ENCODE results near the gene RAB27B. TPM values are rescaled to one million over a fixed set of nuclear protein-coding genes. Genes with fewer than 3 reads are reported as not detected.

The RAB27B gene
- polyA plus RNA-seq, 2 of the 4 experiments (the other 2 are of a cell fraction), result 11.0 to 13.2 TPM

DNA sequence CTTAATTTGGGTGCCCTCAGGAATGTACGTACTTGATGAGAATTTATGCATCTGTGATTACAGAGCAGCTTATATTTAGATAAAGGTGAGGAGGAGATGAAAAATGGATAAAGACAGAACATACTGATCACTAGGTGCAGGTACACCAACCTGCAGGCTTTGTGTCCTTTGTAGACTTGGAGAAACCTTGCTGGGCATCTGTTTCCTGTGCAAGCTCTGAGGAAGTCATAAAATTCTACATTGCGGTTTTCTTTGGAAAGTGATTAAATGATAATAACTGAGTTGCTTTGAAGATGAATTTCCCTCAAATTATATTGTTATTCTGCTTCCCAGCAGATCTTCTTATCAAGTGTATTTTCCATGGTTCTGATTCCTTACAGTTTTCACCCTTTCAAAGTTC, 7.7 kb downstream of the RAB27B start:
- Histone ChIP-seq H3K4me2 (no peak overlapping the region), H3K4me1 (peaks cover under 1% of the 10 kb centered on the region; the same call in 1 of the 3 replicates), H3K27ac (no peak overlapping the region), H3K4me3 (no peak overlapping the region), H3K9me3 (peaks cover 9% of the 10 kb centered on the region; the same call in 2 of the 3 replicates)
- CTCF ChIA-PET, result no interaction called here
- ATAC-seq (no peak), DNase-seq (ENCODE audit: low read depth in 1 of 2, low spot score in 1 of 2) (no peak), FAIRE-seq (no peak)
- WGBS (ENCODE audit: missing lambda C conversion rate), result 86% methylated on average over 2 of the region's 2 CpGs
- no peak for TF ChIP-seq FOSL2 (IDR thresholded peaks at IDR 0.05)
- no peak for TF ChIP-seq FOSL2 (CRISPR knock-in tag; IDR thresholded peaks at IDR 0.05)
- TF ChIP-seq, protein P1, sequence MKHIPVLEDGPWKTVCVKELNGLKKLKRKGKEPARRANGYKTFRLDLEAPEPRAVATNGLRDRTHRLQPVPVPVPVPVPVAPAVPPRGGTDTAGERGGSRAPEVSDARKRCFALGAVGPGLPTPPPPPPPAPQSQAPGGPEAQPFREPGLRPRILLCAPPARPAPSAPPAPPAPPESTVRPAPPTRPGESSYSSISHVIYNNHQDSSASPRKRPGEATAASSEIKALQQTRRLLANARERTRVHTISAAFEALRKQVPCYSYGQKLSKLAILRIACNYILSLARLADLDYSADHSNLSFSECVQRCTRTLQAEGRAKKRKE (CRISPR knock-in tag; IDR thresholded peaks at IDR 0.05; ENCODE audit: low read depth), result no peak
- POLR2A ChIA-PET, result no interaction called here

- FAIRE-seq, result no peak
- H3K27ac ChIP-seq, result no peak overlapping the region
- TF ChIP-seq EP300 (IDR thresholded peaks at IDR 0.05), result no peak
- 75% methylated on average over 2 of the region's 2 CpGs for WGBS (ENCODE audit: missing lambda C conversion rate)
- CTCF ChIA-PET, result interaction anchor here (1.2 kb wide), 1 partner anchor 68 kb away, joined by 3 read pairs; no protein-coding TSS in a partner anchor
- H3K9me3 ChIP-seq, result no peaks in the 10 kb centered on the region
- H3K4me2 ChIP-seq, result no peak overlapping the region
- DNase-seq (ENCODE audit: low read depth in 1 of 2, low spot score in 1 of 2), result no peak
- ATAC-seq, result no peak
- POLR2A ChIA-PET, result no interaction called here
- H3K4me3 ChIP-seq, result no peak overlapping the region
- H3K4me1 ChIP-seq, result peaks cover 5% of the 10 kb centered on the region; the same call in 1 of the 3 replicates
Measured at GRCh38 chr18:54843314-54843713, 15.0 kb downstream of the RAB27B start.

DNA sequence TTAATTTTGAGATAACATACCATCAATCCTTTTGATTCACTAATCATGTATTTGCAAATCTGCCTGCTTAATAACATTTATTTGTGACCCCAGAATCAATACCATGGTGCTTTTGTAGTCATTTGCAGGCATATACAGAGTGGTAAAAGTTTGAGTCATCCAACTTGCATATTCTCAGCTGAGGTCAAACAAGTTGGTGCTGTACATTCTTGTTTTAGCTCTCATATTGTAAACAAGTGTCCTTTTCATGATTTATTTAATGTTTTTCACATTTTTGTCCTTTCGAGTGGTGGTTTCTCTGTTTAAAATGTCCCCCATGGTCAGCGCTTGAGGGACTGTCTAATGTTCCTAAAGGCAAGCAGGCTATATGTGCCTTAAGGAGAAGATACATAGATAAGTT, 17.5 kb downstream of the RAB27B start:
- H3K4me3 ChIP-seq, result no peak overlapping the region
- TF ChIP-seq JUN (IDR thresholded peaks at IDR 0.05), result no peak
- H3K4me2 ChIP-seq, result no peak overlapping the region
- no peak overlapping the region for H3K27ac ChIP-seq
- POLR2A ChIA-PET, result no interaction called here
- peaks cover 14% of the 10 kb centered on the region; the same call in 2 of the 3 replicates for H3K4me1 ChIP-seq
- no peak for FAIRE-seq
- no peaks in the 10 kb centered on the region for H3K9me3 ChIP-seq
- DNase-seq (ENCODE audit: low read depth in 1 of 2, low spot score in 1 of 2), result no peak
- WGBS (ENCODE audit: missing lambda C conversion rate), result 40% methylated on average over 2 of the region's 2 CpGs
- no peak for ATAC-seq
- CTCF ChIA-PET, result no interaction called here

DNA sequence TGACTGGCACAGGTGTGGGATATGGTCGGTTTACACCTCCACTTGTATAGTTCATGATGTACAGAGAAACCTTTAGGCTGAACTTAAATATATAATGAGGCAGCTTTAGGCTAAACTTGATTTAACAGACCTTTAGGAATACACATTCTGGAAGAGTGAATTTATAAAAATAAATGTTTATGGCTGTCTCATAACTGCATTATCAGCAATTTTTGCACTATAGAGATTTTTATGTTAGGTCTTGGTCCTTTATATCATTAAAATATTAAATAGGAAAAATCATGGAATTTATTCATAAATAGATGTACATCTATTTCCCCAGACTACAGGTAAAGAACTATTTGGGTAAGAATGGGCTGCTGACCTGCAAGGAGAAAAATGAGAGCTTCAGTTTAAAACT, 19.8 kb downstream of the RAB27B start:
- ATAC-seq, result no peak
- FAIRE-seq, result no peak

GRCh38 chr18:54849683-54850082, 21.4 kb downstream of the RAB27B start:
- Histone ChIP-seq H3K4me1 (peaks cover 14% of the 10 kb centered on the region; the same call in 2 of the 3 replicates), H3K4me3 (no peak overlapping the region), H3K4me2 (no peak overlapping the region), H3K27ac (no peak overlapping the region), H3K9me3 (no peaks in the 10 kb centered on the region)
- no peak for DNase-seq (ENCODE audit: low read depth in 1 of 2, low spot score in 1 of 2)
- no peak for FAIRE-seq
- no peak for ATAC-seq
- ChIA-PET CTCF (interaction anchor here (1.5 kb wide), 1 partner anchor 171 kb away, joined by 4 read pairs; no protein-coding TSS in a partner anchor), POLR2A (no interaction called here)
- TF ChIP-seq JUNB (IDR thresholded peaks at IDR 0.05) (no peak), HOXB5 (CRISPR knock-in tag; IDR thresholded peaks at IDR 0.05) (no peak)
- TF ChIP-seq, protein P2, sequence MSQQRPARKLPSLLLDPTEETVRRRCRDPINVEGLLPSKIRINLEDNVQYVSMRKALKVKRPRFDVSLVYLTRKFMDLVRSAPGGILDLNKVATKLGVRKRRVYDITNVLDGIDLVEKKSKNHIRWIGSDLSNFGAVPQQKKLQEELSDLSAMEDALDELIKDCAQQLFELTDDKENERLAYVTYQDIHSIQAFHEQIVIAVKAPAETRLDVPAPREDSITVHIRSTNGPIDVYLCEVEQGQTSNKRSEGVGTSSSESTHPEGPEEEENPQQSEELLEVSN (IDR thresholded peaks at IDR 0.05; ENCODE audit: borderline replicate concordance, low read depth), result no peak
- WGBS (ENCODE audit: missing lambda C conversion rate), result 45% methylated on average over 2 of the region's 2 CpGs

More for the DNA sequence above, 19.8 kb downstream of the RAB27B start:
- ChIA-PET POLR2A (no interaction called here), CTCF (interaction anchor here (1.5 kb wide), 1 partner anchor 169 kb away, joined by 4 read pairs; no protein-coding TSS in a partner anchor)
- H3K4me3 ChIP-seq, result no peak overlapping the region
- no peak for DNase-seq (ENCODE audit: low read depth in 1 of 2, low spot score in 1 of 2)
- no peak overlapping the region for H3K4me2 ChIP-seq
- H3K27ac ChIP-seq, result no peak overlapping the region
- H3K9me3 ChIP-seq, result no peaks in the 10 kb centered on the region
- peaks cover 14% of the 10 kb centered on the region; the same call in 2 of the 3 replicates for H3K4me1 ChIP-seq
- WGBS (ENCODE audit: missing lambda C conversion rate), result 94% methylated on average over 1 of the region's 1 CpG
- TF ChIP-seq ESRRA (IDR thresholded peaks at IDR 0.05; ENCODE audit: borderline replicate concordance, low read length) (no peak), MAFK (IDR thresholded peaks at IDR 0.05; ENCODE audit: partially characterized antibody) (peak; percentile 88), EP300 (IDR thresholded peaks at IDR 0.05) (no peak)

- Histone ChIP-seq H3K4me1 (peaks cover 11% of the 10 kb centered on the region; the same call in 2 of the 3 replicates), H3K4me2 (no peak overlapping the region), H3K4me3 (no peak overlapping the region), H3K27ac (no peak overlapping the region), H3K9me3 (no peaks in the 10 kb centered on the region)
- no peak for DNase-seq (ENCODE audit: low read depth in 1 of 2, low spot score in 1 of 2)
- POLR2A ChIA-PET, result no interaction called here
- ATAC-seq, result no peak
- TF ChIP-seq, protein P1 (CRISPR knock-in tag; IDR thresholded peaks at IDR 0.05; ENCODE audit: low read depth), result no peak
- TF ChIP-seq, protein P3, sequence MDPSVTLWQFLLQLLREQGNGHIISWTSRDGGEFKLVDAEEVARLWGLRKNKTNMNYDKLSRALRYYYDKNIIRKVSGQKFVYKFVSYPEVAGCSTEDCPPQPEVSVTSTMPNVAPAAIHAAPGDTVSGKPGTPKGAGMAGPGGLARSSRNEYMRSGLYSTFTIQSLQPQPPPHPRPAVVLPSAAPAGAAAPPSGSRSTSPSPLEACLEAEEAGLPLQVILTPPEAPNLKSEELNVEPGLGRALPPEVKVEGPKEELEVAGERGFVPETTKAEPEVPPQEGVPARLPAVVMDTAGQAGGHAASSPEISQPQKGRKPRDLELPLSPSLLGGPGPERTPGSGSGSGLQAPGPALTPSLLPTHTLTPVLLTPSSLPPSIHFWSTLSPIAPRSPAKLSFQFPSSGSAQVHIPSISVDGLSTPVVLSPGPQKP (IDR thresholded peaks at IDR 0.05; ENCODE audit: low read depth, low read length), result no peak
- no peak for TF ChIP-seq ESRRA (IDR thresholded peaks at IDR 0.05; ENCODE audit: borderline replicate concordance, low read length)
- no peak for TF ChIP-seq ZC3H11A (IDR thresholded peaks at IDR 0.05)
- TF ChIP-seq BHLHE40 (IDR thresholded peaks at IDR 0.05; ENCODE audit: low read depth, low read length), result no peak
- no peak for TF ChIP-seq TP53 (CRISPR knock-in tag; IDR thresholded peaks at IDR 0.05)
- TF ChIP-seq ZSCAN20 (CRISPR knock-in tag; IDR thresholded peaks at IDR 0.05), result no peak
- no peak for TF ChIP-seq CHD2 (IDR thresholded peaks at IDR 0.05; ENCODE audit: low read length, partially characterized antibody)
- TF ChIP-seq MYC (IDR thresholded peaks at IDR 0.05; ENCODE audit: borderline replicate concordance, low read length), result no peak
- TF ChIP-seq HOXA7 (CRISPR knock-in tag; IDR thresholded peaks at IDR 0.05), result no peak
- no peak for FAIRE-seq
- CTCF ChIA-PET, result interaction anchor here (1.7 kb wide), 1 partner anchor 171 kb away, joined by 5 read pairs; no protein-coding TSS in a partner anchor
- WGBS (ENCODE audit: missing lambda C conversion rate), result 93% methylated on average over 3 of the region's 3 CpGs
Measured at GRCh38 chr18:54850598-54850997, 22.3 kb downstream of the RAB27B start.

All from A549 (cell line).